Measurements from ENCODE around the gene DPY19L1.
"Not testable (repeated sequence)": the region's sequence is repeated elsewhere in the genome, so short reads cannot be mapped to it uniquely, and the experiment has no call there.

GRCh38 chr7:34966504-34966903 lies 70.8 kb downstream of the DPY19L1 start:
- TF ChIP-seq CTCF (conservative IDR thresholded peaks at IDR 0.05; ENCODE audit: low read depth, low read length); EZH2 (IDR thresholded peaks at IDR 0.05; ENCODE audit: borderline replicate concordance, low read depth, low read length, poor library complexity, severe bottlenecking): not testable (repeated sequence)

Measured in A673 (cell line).